HepG2 (cell line): ENCODE measurements around the gene TTLL1. TPM values are rescaled to one million over a fixed set of nuclear protein-coding genes. Genes with fewer than 3 reads are reported as not detected.
A peak's percentile ranks its signal among the peaks of the same experiment; 100 is the strongest.

Experiments used
- ATAC-seq: fragments of 200-7000 bp; cut with Tn5 transposase; 3 replicates; pipeline ENCODE4 v1.9.1; 2020; ENCODE audit warnings: mild to moderate bottlenecking, moderate library complexity
- BruUV-seq: library from RNA; stranded (reverse); fragments of 400-500 nt; replicated peaks from 2 replicates; lab custom pipeline; 2021; lab: Mats Ljungman, UMichigan
- CTCF ChIA-PET: fragments of 300-600 bp; formaldehyde crosslinking; extraction: SDS; loops from one replicate; lab custom pipeline; 2021; ENCODE audit warnings: low total read pairs, inconsistent platforms, low intra/inter-chr PET ratio; lab: Yijun Ruan, JAX
- POLR2A ChIA-PET: fragments of 350-600 bp; sonication (Branson Sonifier 250); formaldehyde crosslinking; loops from one replicate; lab custom pipeline; 2020; ENCODE audit warnings: antibody characterized with exemption, inconsistent platforms; lab: Yijun Ruan, JAX
- DNase-seq: peaks from one replicate; pipeline ENCODE4 v3.0.0-alpha.2; 2015; ENCODE audit warnings: low spot score
- FAIRE-seq: peaks from 3 replicates; lab custom pipeline; 2011; peaks lifted over from hg19 to GRCh38; lab: Jason Lieb, UNC
- H2AFZ ChIP-seq: one replicate; pipeline ENCODE4 v1.6.1; 2011; ENCODE audit warnings: low read length, inconsistent platforms
- H3K27ac ChIP-seq: fragments of 300-600 bp; 3 replicates; pipeline ENCODE4 v1.8.0; 2011; ENCODE audit warnings: mixed run types, mild to moderate bottlenecking, mixed read lengths, low read length, inconsistent platforms; ENCODE audit not compliant: insufficient read depth; ENCODE audit errors: extremely low read length
- H3K27me3 ChIP-seq, 2 experiments: fragments of 200-600 bp in 1 of 2; 2 replicates in 1 of 2; 3 replicates in 1 of 2; pipeline versions ENCODE4 v1.6.0 to v1.8.0; 2011; ENCODE audit warnings: low read length in 2 of 2, mild to moderate bottlenecking in 2 of 2, moderate library complexity in 2 of 2, inconsistent platforms in 1 of 2; ENCODE audit not compliant: insufficient read depth in 2 of 2, control insufficient read depth in 1 of 2
- H3K36me3 ChIP-seq, 2 experiments: fragments of 200-600 bp in 1 of 2; replicated peaks in 1 of 2; 2 replicates in 1 of 2; 3 replicates in 1 of 2; pipeline versions ENCODE4 v1.5.1 to v1.8.0; 2011; ENCODE audit warnings: low read length in 2 of 2, inconsistent platforms in 1 of 2; ENCODE audit not compliant: insufficient read depth in 2 of 2, control insufficient read depth in 1 of 2
- H3K4me1 ChIP-seq: 2 replicates; pipeline ENCODE4 v1.5.1; 2012; ENCODE audit warnings: low read length, inconsistent platforms; ENCODE audit not compliant: insufficient read depth
- H3K4me2 ChIP-seq: 2 replicates; pipeline ENCODE4 v1.6.0; 2011; ENCODE audit warnings: low read depth, low read length, inconsistent platforms
- H3K4me3 ChIP-seq, 3 experiments: fragments of 200-600 bp in 1 of 3; sonication (generic), shearing (Covaris generic) in 1 of 3; replicated peaks in 1 of 3; 2 replicates each; pipeline ENCODE4 v1.5.1; 2011 to 2016; ENCODE audit warnings: low read length in 3 of 3, inconsistent platforms in 2 of 3, low read depth in 2 of 3, mild to moderate bottlenecking in 2 of 3, control low read depth in 1 of 3, mixed read lengths in 1 of 3; ENCODE audit not compliant: insufficient read depth in 1 of 3
- H3K79me2 ChIP-seq: one replicate; pipeline ENCODE4 v1.6.1; 2011; ENCODE audit warnings: low read length, inconsistent platforms; ENCODE audit not compliant: insufficient read depth
- H3K9ac ChIP-seq: 2 replicates; pipeline ENCODE4 v1.6.0; 2011; ENCODE audit warnings: mild to moderate bottlenecking, low read depth, low read length, inconsistent platforms; ENCODE audit not compliant: insufficient read depth
- H3K9me3 ChIP-seq: 2 replicates; pipeline ENCODE4 v1.5.1; 2012; ENCODE audit warnings: mild to moderate bottlenecking, low read length
- H4K20me1 ChIP-seq: 2 replicates; pipeline ENCODE4 v1.6.0; 2011; ENCODE audit warnings: inconsistent platforms, mild to moderate bottlenecking, low read length, moderate library complexity; ENCODE audit not compliant: insufficient read depth
- SCMH1 ChIP-seq: sonication (generic); formaldehyde crosslinking; IDR thresholded peaks from 2 replicates; pipeline ENCODE4 v1.9.0; 2021; ENCODE audit warnings: missing genetic modification reagents, mild to moderate bottlenecking, borderline replicate concordance
- TBX2 ChIP-seq: sonication (generic); formaldehyde crosslinking; IDR thresholded peaks from 2 replicates; pipeline ENCODE4 v1.5.0; 2020; ENCODE audit warnings: missing genetic modification reagents, mild to moderate bottlenecking, borderline replicate concordance
- TEAD3 ChIP-seq: optimal IDR thresholded peaks from 2 replicates; pipeline ENCODE3; 2016; ENCODE audit warnings: borderline replicate concordance
- ZNF501 ChIP-seq: sonication (generic); formaldehyde crosslinking; IDR thresholded peaks from 2 replicates; pipeline ENCODE4 v1.5.1; 2020; ENCODE audit warnings: mild to moderate bottlenecking, moderate library complexity, missing genetic modification reagents
- WGBS: methylation state at CpG from one replicate; pipeline ENCODE4 v1.1.6; 2017; ENCODE audit warnings: low lambda C conversion rate; 5-methylcytosine and 5-hydroxymethylcytosine counted together
- in situ Hi-C: cut with HindIII; loops from 2 replicates; pipeline ENCODE4 v1.10.0; 2017; ENCODE audit warnings: low pct_unique_long_range_greater_than_20kb; ENCODE audit not compliant: extremely low pct_ligation_motif_present
- intact Hi-C: fragments of 100-400 bp; cut with micrococcal nuclease; formaldehyde crosslinking; loops from one replicate; pipeline ENCODE4 v1.10.0; 2022; ENCODE audit not compliant: unreplicated experiment
- polyA plus RNA-seq, 8 experiments: library from polyadenylated mRNA; depleted of rRNA in 3 of 8; stranded (reverse) in 7 of 8; unstranded in 1 of 8; fragments of >200 nt; fragmentation: Illumina TruSeq in 4 of 8; extraction: Trizol in 4 of 8; gene quantifications; 2 replicates each; pipeline versions ENCODE4 v1.2.1 to v1.2.3, GENCODE V29; 2011 to 2016; ENCODE audit warnings: low read depth in 4 of 8, missing spikeins in 1 of 8, mixed read lengths in 1 of 8; ENCODE audit not compliant: insufficient read depth in 1 of 8
- total RNA-seq, 5 experiments: library from RNA; depleted of rRNA; stranded (reverse); fragments of >200 nt; fragmentation: Illumina TruSeq; extraction: Trizol; gene quantifications; 2 replicates each; pipeline ENCODE4 v1.2.3, GENCODE V29; 2016; ENCODE audit warnings: low read depth in 1 of 5
- TF ChIP-seq, protein P1 (sequence below): sonication (generic); formaldehyde crosslinking; IDR thresholded peaks from 2 replicates; pipeline ENCODE4 v1.8.0; 2022; ENCODE audit warnings: missing genetic modification reagents, mild to moderate bottlenecking, inconsistent platforms, borderline replicate concordance
- TF ChIP-seq, protein P2 (sequence below): sonication (generic); formaldehyde crosslinking; IDR thresholded peaks from 2 replicates; pipeline ENCODE4 v1.9.0; 2022; ENCODE audit warnings: missing genetic modification reagents, mild to moderate bottlenecking, borderline replicate concordance
- TF ChIP-seq, protein P3 (sequence below): sonication (generic); formaldehyde crosslinking; IDR thresholded peaks from 2 replicates; pipeline ENCODE4 v1.4.0; 2020; ENCODE audit warnings: missing genetic modification reagents

TTLL1 gene
- total and polyA plus RNA-seq, 2 of the 13 experiments (the other 11 are each of a cell fraction or from before 2014, with no cell fraction given), result 1.6 to 5.3 TPM

DNA sequence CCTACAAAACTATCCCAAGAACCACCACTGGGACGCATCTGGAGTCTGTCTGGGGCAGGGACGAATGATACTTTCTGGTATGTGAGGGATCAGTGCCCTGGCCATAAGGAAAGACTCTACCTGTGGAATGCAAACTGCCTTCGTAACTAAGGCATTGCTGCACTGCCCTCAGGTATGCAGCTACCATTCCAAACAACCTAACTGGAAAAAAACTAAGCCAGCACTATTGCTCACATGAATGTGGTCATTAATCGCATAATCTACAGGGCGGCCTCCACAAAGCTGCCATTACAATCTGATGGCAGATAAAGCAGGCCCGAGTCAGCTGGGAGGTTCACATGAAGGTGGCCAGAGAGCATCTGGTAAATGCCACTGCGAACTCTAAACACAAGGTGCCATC, 78.1 kb downstream of the TTLL1 start:
- DNase-seq, result peak; percentile 45
- no peak for FAIRE-seq
- intact Hi-C loops (no loop called here), in situ Hi-C loops (no loop called here)
- peak overlapping the region; percentile 28 for H3K4me2 ChIP-seq
- TF ChIP-seq, protein P1, sequence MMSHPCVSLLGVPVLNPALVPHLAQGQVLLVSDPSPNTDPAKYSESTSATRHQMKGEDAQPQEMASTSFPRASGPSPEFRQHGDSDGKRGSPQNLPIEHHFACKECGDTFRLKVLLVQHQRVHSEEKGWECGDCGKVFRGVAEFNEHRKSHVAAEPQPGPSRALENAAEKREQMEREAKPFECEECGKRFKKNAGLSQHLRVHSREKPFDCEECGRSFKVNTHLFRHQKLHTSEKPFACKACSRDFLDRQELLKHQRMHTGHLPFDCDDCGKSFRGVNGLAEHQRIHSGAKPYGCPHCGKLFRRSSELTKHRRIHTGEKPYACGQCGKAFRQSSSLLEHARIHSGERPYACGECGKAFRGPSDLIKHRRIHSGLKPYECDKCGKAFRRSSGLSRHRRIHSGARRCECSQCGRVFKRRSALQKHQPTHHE (CRISPR knock-in tag), result no peak
- TF ChIP-seq TEAD3 (CRISPR knock-in tag), result peak; percentile 38
- H3K79me2 ChIP-seq, result peaks cover 85% of the 10 kb centered on the region
- BruUV-seq, result TSS peak; percentile 22
- H3K36me3 ChIP-seq, result no peaks in the 10 kb centered on the region; a peak in 1 of 5 replicates
- H3K27me3 ChIP-seq, result no peaks in the 10 kb centered on the region; a peak in 1 of 5 replicates
- WGBS, result 78% methylated on average over 6 of the region's 7 CpGs
- no peak overlapping the region for H3K4me3 ChIP-seq
- ATAC-seq, result no peak
- POLR2A ChIA-PET, result interaction anchor here (8.7 kb wide), 1 partner anchor 16 kb away, joined by 185 read pairs; no protein-coding TSS in a partner anchor
- H3K9me3 ChIP-seq, result no peaks in the 10 kb centered on the region
- H3K9ac ChIP-seq, result no peak overlapping the region
- peaks cover 39% of the 10 kb centered on the region for H4K20me1 ChIP-seq
- H3K27ac ChIP-seq, result peak overlapping the region; percentile 9
- peaks cover 81% of the 10 kb centered on the region for H3K4me1 ChIP-seq
- no peak overlapping the region for H2AFZ ChIP-seq
- CTCF ChIA-PET, result no interaction called here

DNA sequence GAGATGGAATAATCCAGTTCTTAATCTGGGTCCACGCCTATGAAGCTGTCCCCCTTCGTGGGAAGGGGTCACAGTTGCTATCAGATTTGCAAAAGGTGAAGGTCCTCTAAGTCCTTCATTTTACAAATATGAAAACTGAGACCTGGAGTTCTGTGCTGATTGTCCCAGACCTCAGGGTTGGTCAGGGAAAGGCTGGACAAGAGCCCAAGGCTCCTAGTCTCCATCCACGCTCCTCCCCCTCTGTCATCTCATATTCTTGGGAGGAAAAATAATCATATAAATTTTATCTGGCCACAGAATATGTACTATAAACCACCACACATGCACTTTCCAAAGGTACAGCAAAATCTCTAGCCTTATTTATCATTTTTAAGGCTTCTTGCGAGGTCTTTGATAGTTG, 79.7 kb downstream of the TTLL1 start:
- Histone ChIP-seq H3K4me3 (no peak overlapping the region), H2AFZ (no peak overlapping the region), H3K9ac (no peak overlapping the region), H3K79me2 (peaks cover 96% of the 10 kb centered on the region), H3K4me1 (peaks cover 91% of the 10 kb centered on the region), H3K27ac (no peak overlapping the region), H4K20me1 (peaks cover 50% of the 10 kb centered on the region), H3K27me3 (no peaks in the 10 kb centered on the region; a peak in 1 of 5 replicates), H3K4me2 (no peak overlapping the region), H3K9me3 (no peaks in the 10 kb centered on the region), H3K36me3 (no peaks in the 10 kb centered on the region; a peak in 1 of 5 replicates)
- ATAC-seq (no peak), FAIRE-seq (no peak), DNase-seq (no peak)
- TF ChIP-seq, protein P2, sequence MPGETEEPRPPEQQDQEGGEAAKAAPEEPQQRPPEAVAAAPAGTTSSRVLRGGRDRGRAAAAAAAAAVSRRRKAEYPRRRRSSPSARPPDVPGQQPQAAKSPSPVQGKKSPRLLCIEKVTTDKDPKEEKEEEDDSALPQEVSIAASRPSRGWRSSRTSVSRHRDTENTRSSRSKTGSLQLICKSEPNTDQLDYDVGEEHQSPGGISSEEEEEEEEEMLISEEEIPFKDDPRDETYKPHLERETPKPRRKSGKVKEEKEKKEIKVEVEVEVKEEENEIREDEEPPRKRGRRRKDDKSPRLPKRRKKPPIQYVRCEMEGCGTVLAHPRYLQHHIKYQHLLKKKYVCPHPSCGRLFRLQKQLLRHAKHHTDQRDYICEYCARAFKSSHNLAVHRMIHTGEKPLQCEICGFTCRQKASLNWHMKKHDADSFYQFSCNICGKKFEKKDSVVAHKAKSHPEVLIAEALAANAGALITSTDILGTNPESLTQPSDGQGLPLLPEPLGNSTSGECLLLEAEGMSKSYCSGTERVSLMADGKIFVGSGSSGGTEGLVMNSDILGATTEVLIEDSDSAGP (CRISPR knock-in tag), result no peak
- TF ChIP-seq, protein P3, sequence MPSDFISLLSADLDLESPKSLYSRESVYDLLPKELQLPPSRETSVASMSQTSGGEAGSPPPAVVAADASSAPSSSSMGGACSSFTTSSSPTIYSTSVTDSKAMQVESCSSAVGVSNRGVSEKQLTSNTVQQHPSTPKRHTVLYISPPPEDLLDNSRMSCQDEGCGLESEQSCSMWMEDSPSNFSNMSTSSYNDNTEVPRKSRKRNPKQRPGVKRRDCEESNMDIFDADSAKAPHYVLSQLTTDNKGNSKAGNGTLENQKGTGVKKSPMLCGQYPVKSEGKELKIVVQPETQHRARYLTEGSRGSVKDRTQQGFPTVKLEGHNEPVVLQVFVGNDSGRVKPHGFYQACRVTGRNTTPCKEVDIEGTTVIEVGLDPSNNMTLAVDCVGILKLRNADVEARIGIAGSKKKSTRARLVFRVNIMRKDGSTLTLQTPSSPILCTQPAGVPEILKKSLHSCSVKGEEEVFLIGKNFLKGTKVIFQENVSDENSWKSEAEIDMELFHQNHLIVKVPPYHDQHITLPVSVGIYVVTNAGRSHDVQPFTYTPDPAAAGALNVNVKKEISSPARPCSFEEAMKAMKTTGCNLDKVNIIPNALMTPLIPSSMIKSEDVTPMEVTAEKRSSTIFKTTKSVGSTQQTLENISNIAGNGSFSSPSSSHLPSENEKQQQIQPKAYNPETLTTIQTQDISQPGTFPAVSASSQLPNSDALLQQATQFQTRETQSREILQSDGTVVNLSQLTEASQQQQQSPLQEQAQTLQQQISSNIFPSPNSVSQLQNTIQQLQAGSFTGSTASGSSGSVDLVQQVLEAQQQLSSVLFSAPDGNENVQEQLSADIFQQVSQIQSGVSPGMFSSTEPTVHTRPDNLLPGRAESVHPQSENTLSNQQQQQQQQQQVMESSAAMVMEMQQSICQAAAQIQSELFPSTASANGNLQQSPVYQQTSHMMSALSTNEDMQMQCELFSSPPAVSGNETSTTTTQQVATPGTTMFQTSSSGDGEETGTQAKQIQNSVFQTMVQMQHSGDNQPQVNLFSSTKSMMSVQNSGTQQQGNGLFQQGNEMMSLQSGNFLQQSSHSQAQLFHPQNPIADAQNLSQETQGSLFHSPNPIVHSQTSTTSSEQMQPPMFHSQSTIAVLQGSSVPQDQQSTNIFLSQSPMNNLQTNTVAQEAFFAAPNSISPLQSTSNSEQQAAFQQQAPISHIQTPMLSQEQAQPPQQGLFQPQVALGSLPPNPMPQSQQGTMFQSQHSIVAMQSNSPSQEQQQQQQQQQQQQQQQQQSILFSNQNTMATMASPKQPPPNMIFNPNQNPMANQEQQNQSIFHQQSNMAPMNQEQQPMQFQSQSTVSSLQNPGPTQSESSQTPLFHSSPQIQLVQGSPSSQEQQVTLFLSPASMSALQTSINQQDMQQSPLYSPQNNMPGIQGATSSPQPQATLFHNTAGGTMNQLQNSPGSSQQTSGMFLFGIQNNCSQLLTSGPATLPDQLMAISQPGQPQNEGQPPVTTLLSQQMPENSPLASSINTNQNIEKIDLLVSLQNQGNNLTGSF (CRISPR knock-in tag), result no peak
- TF ChIP-seq TBX2 (CRISPR knock-in tag) (no peak), ZNF501 (CRISPR knock-in tag) (no peak), SCMH1 (no peak)
- in situ Hi-C loops, result no loop called here
- intact Hi-C loops, result no loop called here
- ChIA-PET CTCF (no interaction called here), POLR2A (no interaction called here)
- no TSS peak for BruUV-seq
- WGBS, result 95% methylated on average over 4 of the region's 4 CpGs
